NCI-H1436 treated with DMSO at 0.1 percent for 48 hours (cell line): ENCODE data around the gene SKA2.
A peak's percentile ranks its signal among the peaks of the same experiment; 100 is the strongest.
"Not testable (repeated sequence)": the region's sequence is repeated elsewhere in the genome, so short reads cannot be mapped to it uniquely, and the experiment has no call there.

ENCODE experiments used
- DNase-seq: peaks from one replicate; lab custom pipeline; 2025; lab: John Stamatoyannopoulos, UW

Gene SKA2

GRCh38 chr17:59151591-59151990 is 3.4 kb downstream of the SKA2 start:
- DNase-seq, result no peak

- no peak for DNase-seq
These were observed 4.0 kb downstream of the SKA2 start for GRCh38 chr17:59151006-59151405.

GRCh38 chr17:59149841-59150511 is 5.0 kb downstream of the SKA2 start:
- DNase-seq, result no peak

GRCh38 chr17:59149051-59149450 is 5.9 kb downstream of the SKA2 start:
- no peak for DNase-seq

GRCh38 chr17:59145571-59146096 is 9.4 kb downstream of the SKA2 start:
- no peak for DNase-seq

GRCh38 chr17:59141860-59142259 is 13.1 kb downstream of the SKA2 start:
- no peak for DNase-seq

- no peak for DNase-seq
These were observed 15.0 kb downstream of the SKA2 start for GRCh38 chr17:59139939-59140338.

- not testable (repeated sequence) for DNase-seq
These were observed 16.6 kb downstream of the SKA2 start for GRCh38 chr17:59138339-59138738.

GRCh38 chr17:59131131-59131530 is 23.9 kb downstream of the SKA2 start:
- no peak for DNase-seq

GRCh38 chr17:59129814-59130213 is 25.2 kb downstream of the SKA2 start:
- no peak for DNase-seq

- DNase-seq, result no peak
These were observed 28.1 kb downstream of the SKA2 start for GRCh38 chr17:59126809-59127417.

- DNase-seq, result no peak
These were observed 30.3 kb downstream of the SKA2 start for GRCh38 chr17:59124665-59125064.

GRCh38 chr17:59121901-59122480 is 33.0 kb downstream of the SKA2 start:
- DNase-seq, result no peak

GRCh38 chr17:59115474-59115873 is 39.5 kb downstream of the SKA2 start:
- DNase-seq, result no peak

- DNase-seq, result no peak
These were observed 43.4 kb downstream of the SKA2 start for GRCh38 chr17:59111539-59111938.

- DNase-seq, result no peak
These were observed 44.0 kb downstream of the SKA2 start for GRCh38 chr17:59110973-59111372.

GRCh38 chr17:59108400-59109102 is 46.4 kb downstream of the SKA2 start:
- DNase-seq, result no peak

GRCh38 chr17:59107306-59107670 is 47.7 kb downstream of the SKA2 start:
- DNase-seq, result no peak

GRCh38 chr17:59106463-59107305 is 48.3 kb downstream of the SKA2 start, which contains the start of gene TRIM37:
TRIM37 (minus strand) TSS chr17:59106880; CDS start chr17:59106461, 419 bp downstream.
- DNase-seq, result peak; percentile 98

- DNase-seq, result no peak
These were observed 49.0 kb downstream of the SKA2 start for GRCh38 chr17:59105852-59106462.

- DNase-seq, result no peak
These were observed 53.8 kb downstream of the SKA2 start for GRCh38 chr17:59101178-59101577.
